ENCODE data around the gene CHPF2.

Gene CHPF2

DNA sequence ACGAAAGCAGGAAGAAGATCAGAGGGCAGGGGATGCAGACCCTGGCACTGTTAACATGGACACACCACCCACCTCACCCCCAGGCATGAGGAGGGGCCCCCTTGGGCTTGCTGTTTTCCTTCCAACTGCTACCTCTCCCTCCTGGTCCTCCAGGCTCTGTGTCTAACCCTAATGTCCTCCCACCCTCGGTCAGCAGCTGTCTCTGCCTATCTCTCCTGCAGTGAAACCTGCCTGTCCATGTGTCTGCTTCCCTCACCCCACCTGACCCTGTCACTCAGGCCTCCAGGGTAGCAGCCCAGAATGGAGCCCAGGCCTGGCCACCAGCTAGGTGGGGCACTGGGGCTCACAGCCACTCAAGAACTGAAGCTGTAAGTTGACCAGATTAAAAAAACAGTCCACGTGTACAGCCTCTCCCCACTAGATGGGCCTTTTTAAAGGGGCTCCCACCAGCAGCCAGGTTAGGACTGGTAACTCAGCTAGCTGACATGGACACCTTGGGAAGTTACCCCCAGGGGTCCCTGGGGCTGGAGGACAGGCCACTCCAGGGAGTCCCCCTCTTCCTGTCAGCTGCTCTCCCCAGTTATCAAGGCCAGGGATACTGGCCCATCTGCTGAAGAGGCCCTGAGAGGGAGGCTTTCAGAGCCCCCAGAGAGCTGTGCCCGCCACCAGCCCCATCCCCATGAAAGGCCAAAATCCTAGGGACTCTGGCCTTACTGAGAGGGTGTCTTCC is 14.7 kb downstream of the CHPF2 start:
- no peak for DNase-seq

DNA sequence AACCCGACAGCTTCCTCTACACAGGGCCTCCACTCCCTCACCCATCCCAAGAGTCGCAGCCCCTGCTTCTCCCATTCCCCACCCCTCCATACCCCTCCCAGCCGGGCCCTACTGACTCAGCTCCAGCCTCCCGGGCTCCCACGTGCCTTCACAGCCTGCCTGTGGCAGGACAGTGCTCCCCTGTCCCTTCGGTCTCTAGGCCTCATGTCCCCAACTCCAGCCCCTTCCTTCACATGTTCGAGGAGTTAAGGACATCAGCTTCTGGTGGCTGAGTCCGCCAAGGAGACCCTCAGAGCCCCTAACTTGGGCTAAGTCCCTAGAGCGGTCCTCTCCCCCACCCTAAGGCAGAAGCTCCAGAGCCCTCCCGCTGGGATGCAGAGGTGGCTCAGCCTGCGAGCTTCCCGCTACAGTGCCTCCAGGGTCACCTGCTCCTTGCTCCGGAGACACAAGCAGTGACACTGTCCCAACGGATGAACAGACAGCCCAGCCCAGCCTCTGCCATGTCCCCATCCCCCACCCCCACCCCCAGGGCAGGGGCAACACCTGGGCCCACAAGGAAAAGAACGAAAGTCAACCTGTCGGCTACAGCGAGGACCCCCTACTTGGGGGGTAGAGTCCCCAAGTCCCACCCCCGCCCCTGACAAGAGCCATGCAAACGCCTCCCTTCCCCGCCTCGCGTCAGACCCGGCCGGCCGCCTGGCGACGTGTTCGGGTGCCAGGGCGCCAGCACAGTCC is 15.5 kb downstream of the CHPF2 start:
- no peak for DNase-seq

DNA sequence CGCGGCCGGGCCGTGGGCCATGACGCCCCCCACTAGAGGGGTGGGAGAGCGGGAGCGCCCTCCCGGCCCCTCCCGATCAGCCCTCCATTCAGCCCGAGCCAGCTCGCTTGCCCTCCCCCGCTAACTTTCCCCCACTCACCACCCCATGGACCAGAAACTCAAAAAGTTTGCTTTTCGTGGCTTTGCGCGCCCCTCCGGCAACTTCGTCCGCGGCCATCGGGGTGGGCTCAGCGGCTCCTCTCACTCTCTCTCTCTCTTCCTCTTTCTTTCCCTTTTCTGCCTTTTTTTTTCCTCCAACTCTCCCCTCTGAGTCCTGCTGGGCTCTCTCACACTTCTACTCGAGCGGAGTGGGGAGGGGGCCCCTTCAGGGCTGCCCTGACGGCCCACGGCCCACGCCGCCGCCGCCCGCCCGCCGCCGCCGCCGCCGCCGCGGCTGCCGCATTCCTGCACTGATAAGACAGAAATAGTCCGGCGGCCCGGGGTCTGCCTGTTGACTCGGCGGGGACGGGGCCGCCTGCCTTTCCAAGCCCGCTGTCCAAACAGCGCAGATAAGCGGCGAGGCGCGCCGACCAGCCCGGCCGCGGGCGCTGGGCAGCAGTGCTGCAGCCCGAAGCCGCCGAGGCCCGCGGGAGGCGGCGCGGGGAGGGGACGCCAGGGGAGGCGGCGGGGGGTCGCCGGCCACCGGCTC is 16.2 kb downstream of the CHPF2 start, which contains the start of gene SMARCD3:
SMARCD3 (minus strand) TSS at position 349 of the 688 bp plus-strand sequence; CDS start at position 217, 132 bp downstream.
- no peak for DNase-seq

DNA sequence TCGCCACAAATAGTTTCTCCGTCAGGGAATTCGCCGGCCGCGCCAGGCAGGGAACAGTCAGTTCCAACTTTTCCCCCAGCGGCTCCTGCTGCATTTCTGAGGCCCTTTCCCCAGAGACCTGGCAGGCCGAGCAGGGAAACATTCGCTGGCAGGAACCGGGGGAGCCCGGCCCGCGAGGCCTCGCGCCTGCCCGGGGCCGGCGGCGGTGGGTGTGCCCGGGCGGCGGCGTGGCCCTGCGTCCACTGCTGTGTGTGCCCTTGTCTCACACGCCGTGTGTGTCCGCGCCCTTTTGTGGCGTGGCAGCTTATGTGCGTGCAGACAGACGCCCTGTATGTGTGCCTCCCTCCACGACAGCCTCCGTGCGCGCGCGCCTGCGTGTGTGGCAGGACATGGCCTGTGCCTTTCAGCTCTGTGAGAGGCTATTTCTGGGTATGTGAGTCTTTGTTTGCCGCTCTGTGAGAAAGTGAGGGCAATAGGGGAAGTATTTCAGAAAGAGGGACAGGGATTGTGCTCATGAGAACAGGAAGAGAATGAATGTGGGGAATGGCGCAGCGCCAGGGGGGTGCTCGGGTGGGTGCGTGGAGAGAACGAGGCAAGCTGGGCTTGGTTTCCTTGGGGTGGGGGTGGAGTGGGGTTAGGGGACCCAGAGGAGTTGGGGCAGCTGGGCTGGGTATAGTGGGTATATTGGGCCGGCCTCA is 16.9 kb downstream of the CHPF2 start:
- DNase-seq: no peak

DNA sequence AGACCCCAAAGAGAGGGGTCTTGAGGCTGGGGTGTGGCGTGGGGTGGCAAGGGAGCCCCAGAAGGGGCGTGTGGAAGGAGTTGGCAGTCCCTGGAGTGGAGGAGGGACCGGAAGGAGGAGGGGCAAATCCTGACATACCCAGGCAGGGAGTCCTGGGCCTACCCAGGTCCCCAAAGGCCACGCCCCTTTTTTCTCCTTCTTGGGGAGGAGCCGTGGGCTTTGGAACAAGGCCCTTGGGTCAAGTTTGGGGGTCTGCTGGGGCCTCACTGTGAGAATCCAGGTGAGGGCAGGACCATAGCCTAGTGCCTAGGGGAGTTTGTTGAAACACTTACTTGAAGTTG is 17.4 kb downstream of the CHPF2 start:
- no peak for DNase-seq

DNA sequence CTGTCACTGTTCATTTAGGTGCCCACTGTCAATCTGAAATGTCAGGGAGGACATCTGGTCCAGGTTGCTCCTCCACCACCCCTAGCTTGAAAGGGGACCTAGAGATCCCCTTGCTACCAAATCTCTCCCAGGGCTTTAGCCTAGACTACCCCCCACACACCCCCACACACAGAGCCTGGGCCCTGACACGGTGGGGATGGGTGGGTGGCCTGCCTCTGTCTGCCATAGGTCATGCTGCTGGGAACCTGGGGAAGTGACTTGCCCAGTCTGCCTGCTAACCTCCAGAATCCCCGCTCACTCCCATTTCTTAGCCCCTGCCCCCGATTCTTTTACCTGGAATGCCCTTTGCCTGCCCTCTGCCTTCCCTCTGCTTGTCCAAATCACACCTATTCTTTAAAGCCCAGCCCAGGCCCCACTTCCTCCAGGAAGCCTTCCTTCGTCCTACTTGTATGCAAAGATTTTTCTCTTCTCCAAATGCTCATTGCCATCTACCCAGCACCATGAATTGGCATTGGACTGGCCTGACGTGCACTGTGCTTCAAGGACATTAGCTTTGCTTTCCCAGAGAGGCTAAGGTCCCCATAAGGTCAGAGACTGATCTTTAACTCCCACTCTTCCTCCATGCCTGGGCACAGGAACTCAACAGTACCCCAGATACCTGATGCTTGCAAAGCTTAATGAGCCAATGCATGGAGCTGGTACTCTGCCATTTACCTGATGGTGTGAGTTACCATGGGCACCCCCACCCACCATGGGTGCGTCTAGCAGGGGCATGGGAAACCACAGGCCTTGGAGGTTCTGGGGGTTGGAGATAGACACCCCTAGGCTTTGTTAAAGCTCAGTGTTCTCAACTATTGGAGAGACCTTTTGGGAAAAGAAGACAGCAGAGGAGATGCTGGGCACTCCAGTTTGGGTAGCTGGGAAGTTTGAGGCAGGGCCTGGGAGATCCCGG is 18.2 kb downstream of the CHPF2 start:
- DNase-seq: no peak

DNA sequence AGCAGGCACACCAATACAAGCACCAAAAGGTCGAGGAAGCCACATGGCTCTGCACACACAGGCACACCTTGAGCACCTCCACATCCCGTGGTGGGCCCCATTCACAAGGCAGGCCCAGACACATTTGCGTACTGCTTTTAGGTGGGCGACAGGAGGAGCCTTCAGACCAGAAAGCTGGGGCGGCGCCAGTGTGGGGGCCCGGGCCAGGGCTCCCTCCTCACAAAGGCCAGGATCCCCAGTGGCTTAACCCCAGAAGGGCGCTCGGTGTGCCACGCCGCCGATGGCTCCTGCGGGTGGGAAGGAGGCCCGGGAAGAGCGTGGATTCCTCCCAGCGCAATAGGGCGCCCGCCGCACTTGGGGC is 19.0 kb downstream of the CHPF2 start:
- no peak for DNase-seq

DNA sequence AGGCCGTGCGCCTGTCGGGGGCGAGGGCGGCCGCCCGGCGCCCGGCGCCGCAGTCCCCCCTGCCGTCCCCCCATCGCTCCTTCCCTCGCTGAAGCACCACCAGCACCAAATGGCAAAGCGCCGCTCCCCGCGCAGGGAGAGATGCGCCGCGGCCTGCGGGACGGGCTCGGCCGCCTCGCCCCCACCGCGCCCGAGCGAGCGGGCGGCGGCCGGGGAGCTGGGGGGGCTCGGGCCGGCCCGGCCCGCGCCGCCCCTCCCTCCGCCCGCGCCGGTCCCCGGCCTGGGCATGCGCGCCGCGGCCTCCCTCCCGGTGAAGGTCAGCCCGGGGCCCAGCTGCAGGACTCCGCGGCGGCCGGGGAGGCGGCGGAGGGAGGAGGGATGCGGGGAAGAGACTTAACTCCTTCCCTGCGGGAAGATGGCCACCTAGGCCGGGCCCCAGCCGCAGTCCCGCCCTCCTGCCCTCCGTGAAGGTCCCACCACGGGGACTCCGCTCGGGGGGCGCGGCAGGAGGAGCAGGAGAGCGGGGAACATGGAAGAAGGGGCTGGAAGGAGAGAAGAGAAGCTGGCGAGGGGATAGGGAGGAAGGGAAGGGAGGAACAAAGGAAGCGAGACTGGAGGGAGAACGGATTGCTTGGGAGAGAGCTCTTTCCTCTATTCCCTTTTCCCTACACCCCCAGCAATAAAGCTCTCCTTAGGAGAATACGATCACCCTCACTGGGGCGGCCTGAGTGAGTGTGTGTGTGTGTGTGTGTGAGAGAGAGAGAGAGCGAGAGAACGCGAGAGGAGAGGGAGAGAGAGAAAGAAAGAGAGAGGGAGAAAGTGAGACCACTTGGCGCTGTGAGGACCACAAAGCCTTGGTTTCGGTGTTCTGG is 19.6 kb downstream of the CHPF2 start:
- DNase-seq: peak; percentile 66

DNA sequence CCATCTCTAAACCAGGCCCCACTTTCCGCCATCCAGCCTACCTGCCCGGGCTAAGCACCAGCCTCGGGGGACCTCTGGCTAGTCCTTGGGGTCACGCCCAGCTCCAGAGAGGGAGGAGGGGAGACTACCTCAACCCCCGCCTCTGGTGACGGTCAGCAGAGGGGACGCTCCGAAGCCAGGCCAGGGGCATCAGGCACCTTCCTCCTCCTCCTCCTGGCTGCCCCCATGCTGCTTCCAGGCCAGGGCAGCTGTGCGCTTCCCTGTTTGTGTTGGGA is 20.2 kb downstream of the CHPF2 start:
- DNase-seq: no peak

DNA sequence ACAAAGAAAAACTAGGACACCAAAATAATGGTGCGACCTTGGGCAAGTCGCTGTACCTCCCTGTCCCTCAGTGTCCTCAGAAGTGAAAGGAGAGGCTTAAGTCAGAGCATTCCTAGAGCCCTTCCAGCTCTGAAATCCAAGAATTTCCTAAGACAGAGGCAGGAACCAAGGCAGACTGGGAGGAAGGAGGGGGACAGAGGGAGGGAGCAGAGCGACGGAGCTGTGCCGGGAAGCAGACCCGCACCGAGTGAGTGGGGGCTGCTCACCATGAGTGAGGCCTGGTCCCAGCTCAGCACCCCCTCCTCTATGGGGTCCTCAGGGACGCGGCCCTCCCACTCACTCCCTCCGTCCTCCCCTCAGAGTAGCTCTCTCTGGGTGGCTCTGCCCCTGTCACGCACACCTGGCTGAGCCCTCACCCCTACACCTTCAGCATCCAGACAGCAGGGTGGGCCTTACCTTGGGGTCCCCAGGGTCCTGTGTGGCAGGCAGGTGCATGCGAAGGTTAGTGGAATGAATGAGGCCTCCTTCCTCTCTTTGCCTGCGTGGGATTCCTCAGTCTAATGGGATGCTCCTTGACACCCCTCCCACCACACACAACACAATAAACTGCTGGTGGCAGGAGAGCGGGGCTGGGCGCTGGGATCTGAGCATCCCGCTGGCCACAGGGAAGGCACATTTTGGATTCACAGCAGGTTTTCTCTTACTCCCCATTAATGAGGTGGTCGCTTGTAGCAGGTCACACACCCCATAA is 20.9 kb downstream of the CHPF2 start:
- DNase-seq: no peak

DNA sequence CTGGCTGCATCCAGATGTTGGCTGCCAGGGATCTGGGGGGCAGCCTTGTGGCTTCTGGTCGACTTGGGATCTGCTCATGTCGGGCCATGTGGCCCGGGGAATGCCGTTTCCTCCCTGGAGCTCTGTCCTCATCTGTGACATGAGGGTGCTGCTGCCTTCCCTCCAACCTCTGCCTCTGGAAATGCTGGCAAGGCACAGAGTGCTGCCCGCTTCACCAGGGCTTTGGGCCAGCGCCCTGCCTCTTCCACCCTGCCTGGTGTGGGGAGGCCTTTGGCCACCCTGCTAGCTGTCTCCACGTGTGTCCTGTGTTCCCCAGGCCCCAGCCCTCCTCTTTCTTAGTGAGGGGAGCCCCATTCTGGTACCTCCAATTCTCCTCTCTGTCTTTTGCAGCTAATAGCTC is 22.0 kb downstream of the CHPF2 start:
- no peak for DNase-seq

DNA sequence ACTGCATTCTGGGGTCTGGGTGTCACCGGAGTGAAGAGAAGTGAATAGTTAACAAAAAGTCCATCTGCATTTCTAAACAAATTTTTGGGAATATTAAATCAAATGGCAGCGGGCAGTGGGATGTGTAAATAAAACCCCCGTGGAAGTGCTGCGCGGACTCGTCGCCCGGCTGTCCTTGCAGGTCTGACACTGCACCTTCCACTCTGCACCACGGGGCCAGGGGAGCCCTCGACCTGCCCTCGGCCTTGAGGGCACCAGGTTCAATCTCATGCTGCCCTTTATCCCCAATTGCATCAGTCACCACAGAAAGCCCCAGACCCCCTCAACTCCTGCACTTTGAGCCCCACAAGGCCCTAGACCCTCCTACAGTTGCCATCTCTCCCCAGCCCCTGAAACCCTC is 22.6 kb downstream of the CHPF2 start:
- DNase-seq: no peak

DNA sequence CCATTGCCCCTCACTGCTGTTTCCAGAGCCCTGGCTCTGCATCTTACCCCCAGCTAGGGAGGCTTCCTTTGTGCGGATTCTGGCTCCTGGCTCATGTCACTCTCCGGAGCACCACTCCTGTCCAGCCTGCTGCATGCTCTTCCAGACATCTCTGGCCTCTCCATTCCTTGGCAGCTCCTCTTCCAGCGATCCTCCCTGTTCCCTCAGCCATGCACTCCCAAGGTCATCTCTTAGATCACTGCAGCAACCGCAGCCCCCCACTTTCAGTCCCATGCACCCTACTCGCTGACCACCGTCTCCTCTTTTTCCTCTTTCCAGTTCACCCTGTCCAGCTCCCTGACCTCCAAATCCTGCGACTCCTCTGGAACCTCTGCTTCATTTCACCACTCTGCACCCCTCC is 23.1 kb downstream of the CHPF2 start:
- DNase-seq: no peak

DNA sequence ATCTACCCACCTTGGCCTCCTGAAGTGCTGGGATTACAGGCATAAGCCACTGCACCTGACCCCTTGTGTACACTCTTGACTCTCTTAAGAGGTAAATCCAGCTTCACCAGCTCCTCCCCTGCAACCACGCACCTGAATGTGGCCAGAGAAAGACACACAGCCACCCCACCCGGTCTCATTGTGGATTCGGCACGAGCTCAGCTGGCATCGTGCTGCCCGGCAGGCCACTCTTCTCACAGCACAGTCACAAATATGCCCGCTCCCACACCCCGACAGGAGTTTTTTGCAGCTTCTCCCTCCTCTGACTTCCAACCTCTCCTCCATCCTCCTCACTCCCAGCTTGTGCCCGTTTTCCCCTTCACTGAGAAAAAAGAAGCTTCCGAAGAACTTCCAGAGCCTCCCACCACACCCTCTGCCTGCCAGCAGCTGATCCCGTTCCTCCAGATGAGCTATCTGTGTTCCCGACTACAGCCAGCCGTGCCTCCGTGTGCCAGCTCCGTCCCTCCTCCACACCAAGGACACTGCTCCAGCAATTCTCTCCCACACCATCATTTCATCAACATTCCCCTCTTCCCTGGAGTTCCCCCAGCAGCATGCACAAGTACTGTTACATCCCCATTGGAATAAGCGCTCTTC is 24.2 kb downstream of the CHPF2 start:
- no peak for DNase-seq

DNA sequence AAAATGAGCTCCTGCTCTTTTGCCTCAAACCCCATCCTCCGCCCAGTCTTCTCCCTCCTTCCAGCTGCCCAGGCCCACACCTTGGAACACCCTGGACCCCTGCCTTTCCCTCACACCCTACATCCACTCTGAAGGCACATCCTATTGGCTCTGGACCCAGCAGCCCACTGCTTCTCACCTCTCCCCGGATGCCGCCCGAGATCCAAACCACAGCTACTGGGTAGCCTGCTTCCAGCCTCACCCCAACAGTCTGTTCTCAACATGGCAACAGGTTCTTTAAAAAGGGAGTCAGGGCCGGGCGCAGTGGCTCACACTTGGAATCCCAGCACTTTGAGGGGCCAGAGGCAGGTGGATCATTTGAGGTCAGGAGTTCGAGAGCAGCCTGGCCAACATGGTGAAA is 25.7 kb downstream of the CHPF2 start:
- no peak for DNase-seq

DNA sequence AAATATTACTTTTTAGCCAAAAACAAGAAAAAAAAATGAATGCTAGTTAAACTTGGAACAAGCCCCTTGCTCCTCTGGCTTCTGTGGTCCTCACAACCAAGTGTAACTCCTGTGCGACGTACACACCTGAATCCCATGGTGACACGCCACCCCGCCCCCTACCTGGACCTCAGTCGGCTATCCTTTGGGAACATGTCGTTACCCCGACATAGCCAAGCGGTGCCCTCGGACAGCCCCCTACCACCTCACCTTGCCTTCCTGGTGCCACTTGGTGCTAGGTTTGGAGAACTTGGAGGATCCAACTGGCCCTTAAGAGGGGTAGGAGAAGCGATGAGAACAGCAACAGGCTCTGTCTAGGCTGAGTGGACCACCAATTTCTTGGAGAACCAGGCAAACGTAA is 28.2 kb downstream of the CHPF2 start:
- no peak for DNase-seq

DNA sequence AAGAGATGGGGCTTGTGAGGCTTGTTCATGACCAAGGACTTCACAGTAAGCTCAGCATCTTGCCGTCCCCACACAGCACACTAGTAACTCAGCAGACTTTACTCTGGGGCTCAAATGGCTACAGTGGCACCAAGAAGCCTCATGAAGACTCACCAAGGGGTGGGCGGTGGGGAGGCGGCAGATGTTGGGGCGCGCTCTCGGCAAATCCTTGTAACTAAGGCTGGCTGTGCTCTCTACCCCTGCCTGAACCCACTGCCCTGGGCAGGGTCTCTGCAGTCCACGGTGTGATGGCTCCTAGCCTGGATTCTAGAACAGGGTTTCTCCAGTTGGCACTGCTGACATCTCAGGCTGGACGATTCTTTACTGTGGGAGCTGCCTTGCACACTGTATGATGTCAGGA is 28.6 kb downstream of the CHPF2 start:
- no peak for DNase-seq

DNA sequence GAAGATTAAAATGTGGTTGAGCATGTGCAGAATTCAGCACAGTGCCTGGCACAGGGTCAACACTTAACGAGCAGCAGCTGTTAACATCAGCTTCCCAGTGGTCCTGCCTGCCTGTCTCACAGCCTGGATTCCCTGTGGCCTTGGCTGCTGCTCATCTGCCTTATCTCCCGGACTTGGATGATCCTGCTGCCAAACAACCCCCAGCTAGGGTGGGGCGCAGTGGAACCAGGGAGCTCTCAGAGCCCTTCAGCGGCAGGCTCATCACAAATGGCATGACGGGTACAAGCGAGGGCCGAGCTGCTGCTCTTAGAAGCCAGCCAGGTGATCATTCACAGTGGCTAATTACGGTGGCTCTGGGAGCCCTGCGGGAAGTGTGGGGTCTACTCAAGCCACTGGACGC is 29.2 kb downstream of the CHPF2 start:
- DNase-seq: no peak

DNA sequence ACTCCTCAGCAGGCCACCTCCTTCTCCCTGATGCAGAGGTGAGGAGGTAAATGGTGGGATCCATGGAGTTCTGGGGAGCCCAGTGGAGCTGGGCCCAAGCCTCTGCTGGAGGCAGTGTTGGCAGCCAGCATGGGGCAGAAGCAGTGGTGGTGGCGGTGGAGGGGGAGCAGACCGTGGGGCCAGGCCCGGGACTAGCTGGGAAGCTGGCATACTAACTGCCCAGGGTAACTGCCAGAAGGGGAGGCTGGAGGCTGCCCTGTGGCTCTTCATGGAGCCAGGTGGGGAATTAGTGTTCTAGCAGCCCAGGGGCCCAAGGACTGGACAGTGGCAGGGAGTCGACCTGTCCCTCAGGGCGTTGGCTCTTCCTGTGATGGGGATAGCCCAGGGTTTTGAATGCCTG is 32.3 kb downstream of the CHPF2 start:
- DNase-seq: no peak

DNA sequence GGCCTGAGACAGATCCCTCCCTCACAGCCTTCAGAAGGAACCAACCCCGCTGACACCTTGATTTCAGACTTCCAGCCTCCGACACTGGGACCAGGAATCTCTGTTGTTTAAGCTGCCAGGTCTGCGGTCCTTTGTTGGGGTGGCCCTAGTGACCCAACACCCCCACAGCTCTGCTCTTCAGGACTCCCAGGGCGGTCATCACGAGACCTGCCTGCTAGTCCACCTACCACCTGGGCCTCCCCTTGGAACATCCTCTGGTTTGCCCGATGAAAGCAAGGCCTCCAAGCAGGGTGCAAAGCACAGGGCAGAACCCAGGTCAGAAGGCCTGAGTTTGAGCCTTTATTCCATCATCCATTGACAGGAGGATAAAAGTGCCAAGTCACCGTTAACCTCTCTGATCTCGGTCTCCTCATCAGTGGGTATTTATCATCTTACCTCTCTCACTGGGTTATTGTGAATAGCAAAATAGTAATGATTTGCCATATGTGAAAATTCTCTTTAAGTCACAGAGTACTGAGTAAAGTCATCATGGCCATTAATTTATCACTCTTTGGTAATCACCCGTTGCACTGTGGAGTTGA is 33.2 kb downstream of the CHPF2 start:
- no peak for DNase-seq

All from NCI-H2107 (cell line).